CD14-positive monocyte (primary cell): ENCODE results near the gene TEX19. TPM values are rescaled to one million over a fixed set of nuclear protein-coding genes. Genes with fewer than 3 reads are reported as not detected.
A peak's percentile ranks its signal among the peaks of the same experiment; 100 is the strongest.

ENCODE experiments used
- DNase-seq, 3 donors: peaks; one replicate each; pipeline ENCODE4 v3.0.0-alpha.2; 2011 to 2022
- H2AFZ ChIP-seq: 2 replicates; pipeline ENCODE4 v1.6.0; 2012; ENCODE audit warnings: mild to moderate bottlenecking, low read depth, low read length, inconsistent platforms; ENCODE audit not compliant: insufficient read depth, poor library complexity, severe bottlenecking
- H3K27ac ChIP-seq, 2 donors: 1 replicate in 1 of 2; 2 replicates in 1 of 2; pipeline ENCODE4 v1.5.1; 2012 to 2013; ENCODE audit warnings: low read length in 2 of 2, control low read depth in 1 of 2, inconsistent platforms in 1 of 2, low read depth in 1 of 2, mild to moderate bottlenecking in 1 of 2
- H3K27me3 ChIP-seq, 2 donors: one replicate each; pipeline versions ENCODE4 v1.6.0 to v1.6.1; 2011 to 2013; ENCODE audit warnings: low read length in 2 of 2; ENCODE audit not compliant: control insufficient read depth in 2 of 2, insufficient read depth in 2 of 2
- H3K36me3 ChIP-seq, 2 donors: replicated peaks in 1 of 2; 1 replicate in 1 of 2; 2 replicates in 1 of 2; pipeline versions ENCODE4 v1.5.1 to v1.6.1; 2012 to 2013; ENCODE audit warnings: low read length in 2 of 2, control low read depth in 1 of 2, inconsistent platforms in 1 of 2, mild to moderate bottlenecking in 1 of 2; ENCODE audit not compliant: insufficient read depth in 2 of 2, control insufficient read depth in 1 of 2
- H3K4me1 ChIP-seq, 2 donors: 1 replicate in 1 of 2; 2 replicates in 1 of 2; pipeline versions ENCODE4 v1.5.1 to v1.6.1; 2012 to 2013; ENCODE audit warnings: low read length in 2 of 2, control low read depth in 1 of 2, inconsistent platforms in 1 of 2, mild to moderate bottlenecking in 1 of 2, moderate library complexity in 1 of 2; ENCODE audit not compliant: insufficient read depth in 2 of 2, control insufficient read depth in 1 of 2
- H3K4me2 ChIP-seq: replicated peaks from 2 replicates; pipeline ENCODE3; 2012; ENCODE audit warnings: low read length, moderate library complexity, mild to moderate bottlenecking; ENCODE audit not compliant: poor library complexity, severe bottlenecking; ENCODE audit errors: extremely low read depth
- H3K4me3 ChIP-seq, 3 experiments: fragments of 200-600 bp in 1 of 3; sonication (generic) in 1 of 3; replicated peaks in 1 of 3; 1 replicate in 2 of 3; 2 replicates in 1 of 3; pipeline ENCODE4 v1.5.1; 2011 to 2013; ENCODE audit warnings: low read length in 3 of 3, mild to moderate bottlenecking in 3 of 3, control low read depth in 2 of 3, low read depth in 2 of 3, inconsistent platforms in 1 of 3, moderate library complexity in 1 of 3
- H3K79me2 ChIP-seq: 2 replicates; pipeline ENCODE4 v1.6.0; 2012; ENCODE audit warnings: mild to moderate bottlenecking, control low read depth, inconsistent platforms, low read length, moderate library complexity; ENCODE audit not compliant: insufficient read depth
- H3K9ac ChIP-seq: 2 replicates; pipeline ENCODE4 v1.6.0; 2017; ENCODE audit warnings: low read length, mild to moderate bottlenecking; ENCODE audit not compliant: insufficient read depth, poor library complexity, severe bottlenecking
- H3K9me3 ChIP-seq, 2 donors: replicated peaks in 1 of 2; 1 replicate in 1 of 2; 2 replicates in 1 of 2; pipeline versions ENCODE4 v1.5.1 to v1.6.1; 2012 to 2013; ENCODE audit warnings: low read length in 2 of 2, control low read depth in 1 of 2; ENCODE audit not compliant: control insufficient read depth in 1 of 2, insufficient read depth in 1 of 2
- H4K20me1 ChIP-seq: 2 replicates; pipeline ENCODE4 v1.6.0; 2012; ENCODE audit warnings: mild to moderate bottlenecking, low read length, control low read depth, moderate library complexity; ENCODE audit not compliant: insufficient read depth
- H3K27ac Mint-ChIP-seq, 7 donors: one replicate each; pipeline ENCODE4 v1.8.0; 2020; ENCODE audit warnings: mild to moderate bottlenecking in 7 of 7, mixed read lengths in 7 of 7, moderate library complexity in 6 of 7, inconsistent platforms in 2 of 7
- H3K27me3 Mint-ChIP-seq, 3 donors: one replicate each; pipeline ENCODE4 v1.8.0; 2021 to 2022; ENCODE audit warnings: low read depth in 3 of 3, mild to moderate bottlenecking in 3 of 3, mixed read lengths in 3 of 3, moderate library complexity in 3 of 3, inconsistent platforms in 1 of 3
- H3K36me3 Mint-ChIP-seq, 2 donors: one replicate each; pipeline ENCODE4 v1.8.0; 2020; ENCODE audit warnings: mixed read lengths in 2 of 2, inconsistent platforms in 1 of 2, mild to moderate bottlenecking in 1 of 2
- H3K4me1 Mint-ChIP-seq: one replicate; pipeline ENCODE4 v1.8.0; 2020; ENCODE audit warnings: mild to moderate bottlenecking, mixed read lengths
- H3K4me3 Mint-ChIP-seq, 2 donors: one replicate each; pipeline ENCODE4 v1.8.0; 2020; ENCODE audit warnings: mild to moderate bottlenecking in 2 of 2, mixed read lengths in 2 of 2, moderate library complexity in 1 of 2
- H3K9me3 Mint-ChIP-seq, 7 donors: one replicate each; pipeline ENCODE4 v1.8.0; 2020 to 2022; ENCODE audit warnings: mixed read lengths in 7 of 7, mild to moderate bottlenecking in 6 of 7, moderate library complexity in 6 of 7, inconsistent platforms in 2 of 7
- CTCF ChIP-seq: fragments of 200-600 bp; IDR thresholded peaks from one replicate; pipeline ENCODE4 v1.8.0; 2022; ENCODE audit warnings: antibody characterized with exemption, mild to moderate bottlenecking
- WGBS: methylation state at CpG from one replicate; pipeline ENCODE4 v1.1.5; 2013; ENCODE audit warnings: missing lambda C conversion rate; ENCODE audit not compliant: insufficient coverage; 5-methylcytosine and 5-hydroxymethylcytosine counted together
- intact Hi-C, 2 donors: fragments of 100-400 bp; cut with micrococcal nuclease; formaldehyde crosslinking; loops; one replicate each; pipeline versions ENCODE4 v1.15.0 to v1.15.1; 2023
- polyA plus RNA-seq, 3 donors: library from polyadenylated mRNA; depleted of rRNA in 1 of 3; unstranded in 2 of 3; stranded (reverse) in 1 of 3; fragments of 300-500 nt in 2 of 3; fragments of >200 nt in 1 of 3; fragmentation: Illumina TruSeq in 2 of 3; gene quantifications; 1 replicate in 2 of 3; 2 replicates in 1 of 3; pipeline ENCODE4 v1.2.3, GENCODE V29; 2012 to 2021

TEX19 gene
- polyA plus RNA-seq, 3 donors: not detected

DNA sequence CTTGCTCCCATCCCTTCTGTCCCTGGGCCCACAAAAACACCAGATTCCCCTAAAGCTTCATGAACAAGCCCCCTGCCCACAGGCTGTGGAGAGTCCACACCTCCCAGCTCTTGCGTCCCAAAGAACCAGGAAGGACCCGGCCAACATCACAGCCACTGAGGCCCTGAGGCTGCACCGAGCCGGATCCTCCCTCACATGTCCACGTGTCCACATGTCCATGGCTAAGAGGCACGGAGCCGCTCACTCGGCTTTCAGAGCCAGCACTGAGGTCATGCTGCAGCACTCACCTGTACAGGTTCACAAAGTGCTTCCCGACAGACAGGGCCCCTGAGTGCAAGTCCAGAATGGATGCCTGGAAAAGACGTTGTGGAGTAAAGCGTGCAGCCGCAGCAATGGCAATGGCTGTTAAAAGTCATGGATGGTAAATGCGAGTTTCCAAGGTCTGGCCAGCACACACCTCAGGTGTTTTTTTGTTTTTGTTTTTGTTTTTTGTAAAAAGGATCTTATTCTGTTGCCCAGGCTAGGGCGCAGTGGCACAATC is 47.2 kb downstream of the TEX19 start:
- Histone ChIP-seq H3K27me3 (no peaks in the 10 kb centered on the region), H3K27ac (no peak overlapping the region), H3K4me1 (peaks cover 10 to 13% of the 10 kb centered on the region in 2 donors), H3K9me3 (no peaks in the 10 kb centered on the region), H3K9ac (no peak overlapping the region), H3K4me2 (no peak overlapping the region), H4K20me1 (peaks cover 3% of the 10 kb centered on the region), H3K79me2 (no peaks in the 10 kb centered on the region), H3K36me3 (peaks cover 16 to 46% of the 10 kb centered on the region in 2 donors), H2AFZ (no peak overlapping the region), H3K4me3 (no peak overlapping the region)
- H3K4me1 Mint-ChIP-seq: peaks cover 18% of the 10 kb centered on the region
- 96% methylated on average over 12 of the region's 14 CpGs for WGBS
- TF ChIP-seq CTCF: no peak
- no peaks in the 10 kb centered on the region for H3K9me3 Mint-ChIP-seq
- peaks cover 0 to 5% (median 1%) of the 10 kb centered on the region in 3 donors for H3K27me3 Mint-ChIP-seq
- H3K27ac Mint-ChIP-seq: peak overlapping the region in 1 of 7 donors; percentile 50
- intact Hi-C loops: no loop called here
- no peak for DNase-seq
- peaks cover 41 to 52% of the 10 kb centered on the region in 2 donors for H3K36me3 Mint-ChIP-seq
- H3K4me3 Mint-ChIP-seq: no peak overlapping the region

DNA sequence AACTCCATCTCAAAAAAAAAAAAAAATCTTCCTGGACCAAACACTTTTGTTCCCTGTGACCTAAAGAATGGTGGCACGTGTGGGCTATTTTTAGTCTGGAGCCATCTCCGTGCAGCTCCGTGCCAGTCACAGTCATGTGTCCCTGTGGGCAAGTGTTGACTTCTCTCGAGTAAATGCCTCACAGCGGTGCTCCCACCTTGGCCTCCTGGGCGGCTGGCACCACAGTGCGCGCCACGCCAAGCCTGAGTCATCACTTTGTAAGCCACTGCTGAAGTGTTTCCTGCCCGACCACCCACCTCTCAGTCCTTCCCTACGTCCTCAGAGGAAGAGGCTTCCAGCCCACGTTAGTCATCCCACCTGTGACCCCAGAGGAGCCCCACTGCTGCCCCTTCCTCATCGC is 48.2 kb downstream of the TEX19 start:
- peak overlapping the region in 1 of 7 donors; percentile 46 for H3K27ac Mint-ChIP-seq
- peaks cover 0 to 5% (median 3%) of the 10 kb centered on the region in 3 donors for H3K27me3 Mint-ChIP-seq
- H3K9me3 Mint-ChIP-seq: no peaks in the 10 kb centered on the region
- Histone ChIP-seq H3K9me3 (no peaks in the 10 kb centered on the region), H3K36me3 (peaks cover 16 to 46% of the 10 kb centered on the region in 2 donors), H3K79me2 (no peaks in the 10 kb centered on the region), H3K27ac (no peak overlapping the region), H3K4me2 (no peak overlapping the region), H3K9ac (no peak overlapping the region), H4K20me1 (peaks cover 3% of the 10 kb centered on the region), H2AFZ (no peak overlapping the region), H3K27me3 (no peaks in the 10 kb centered on the region), H3K4me1 (peaks cover 3 to 8% of the 10 kb centered on the region in 2 donors), H3K4me3 (no peak overlapping the region)
- intact Hi-C loops: no loop called here
- H3K4me1 Mint-ChIP-seq: peaks cover 13% of the 10 kb centered on the region
- WGBS: 10% methylated on average over 13 of the region's 13 CpGs
- DNase-seq: peak in 2 of 3 donors; percentile 18 to 41
- TF ChIP-seq CTCF: no peak
- H3K4me3 Mint-ChIP-seq: no peak overlapping the region
- peaks cover 39 to 51% of the 10 kb centered on the region in 2 donors for H3K36me3 Mint-ChIP-seq
